ENCODE measurements around the gene KRTAP10-3. TPM values are rescaled to one million over a fixed set of nuclear protein-coding genes. Genes with fewer than 3 reads are reported as not detected.

The KRTAP10-3 gene
- total RNA-seq, 1 donor from 2014 or later: not detected

GRCh38 chr21:44527983-44528633 is 30.5 kb downstream of the KRTAP10-3 start:
- Mint-ChIP-seq H3K27ac (ENCODE audit: unreplicated experiment) (no peak overlapping the region), H3K9me3 (peaks cover 4% of the 10 kb centered on the region), H3K4me1 (no peaks in the 10 kb centered on the region), H3K27me3 (ENCODE audit: low read depth) (no peaks in the 10 kb centered on the region), H3K4me3 (no peak overlapping the region), H3K36me3 (ENCODE audit: low read depth) (no peaks in the 10 kb centered on the region)
- no peak for TF ChIP-seq CTCF (conservative IDR thresholded peaks at IDR 0.05)
- no peak for DNase-seq (ENCODE audit: low read depth, low spot score)

GRCh38 chr21:44527156-44527982 is 31.2 kb downstream of the KRTAP10-3 start:
- DNase-seq (ENCODE audit: low read depth, low spot score): no peak
- no peaks in the 10 kb centered on the region for H3K4me1 Mint-ChIP-seq
- H3K27me3 Mint-ChIP-seq (ENCODE audit: low read depth): no peaks in the 10 kb centered on the region
- peak overlapping the region; percentile 27 for H3K27ac Mint-ChIP-seq (ENCODE audit: unreplicated experiment)
- no peaks in the 10 kb centered on the region for H3K36me3 Mint-ChIP-seq (ENCODE audit: low read depth)
- TF ChIP-seq CTCF (conservative IDR thresholded peaks at IDR 0.05): no peak
- no peak overlapping the region for H3K4me3 Mint-ChIP-seq
- H3K9me3 Mint-ChIP-seq: peaks cover 4% of the 10 kb centered on the region

- Mint-ChIP-seq H3K27ac (ENCODE audit: unreplicated experiment) (no peak overlapping the region), H3K36me3 (ENCODE audit: low read depth) (no peaks in the 10 kb centered on the region), H3K27me3 (ENCODE audit: low read depth) (no peaks in the 10 kb centered on the region), H3K4me3 (no peak overlapping the region), H3K9me3 (peaks cover 4% of the 10 kb centered on the region), H3K4me1 (no peaks in the 10 kb centered on the region)
- no peak for TF ChIP-seq CTCF (conservative IDR thresholded peaks at IDR 0.05)
- no peak for DNase-seq (ENCODE audit: low read depth, low spot score)
These were observed 32.2 kb downstream of the KRTAP10-3 start for GRCh38 chr21:44526096-44526997.

GRCh38 chr21:44525391-44526095 is 33.1 kb downstream of the KRTAP10-3 start:
- DNase-seq (ENCODE audit: low read depth, low spot score): no peak
- Mint-ChIP-seq H3K27ac (ENCODE audit: unreplicated experiment) (no peak overlapping the region), H3K9me3 (peaks cover 4% of the 10 kb centered on the region), H3K36me3 (ENCODE audit: low read depth) (no peaks in the 10 kb centered on the region), H3K4me1 (no peaks in the 10 kb centered on the region), H3K4me3 (no peak overlapping the region), H3K27me3 (ENCODE audit: low read depth) (no peaks in the 10 kb centered on the region)
- TF ChIP-seq CTCF (conservative IDR thresholded peaks at IDR 0.05): no peak
